ENCODE measurements around the gene JAZF1. TPM values are rescaled to one million over a fixed set of nuclear protein-coding genes. Genes with fewer than 3 reads are reported as not detected.

Gene JAZF1
- total RNA-seq, 1 donor from 2014 or later: 21.7 TPM

DNA sequence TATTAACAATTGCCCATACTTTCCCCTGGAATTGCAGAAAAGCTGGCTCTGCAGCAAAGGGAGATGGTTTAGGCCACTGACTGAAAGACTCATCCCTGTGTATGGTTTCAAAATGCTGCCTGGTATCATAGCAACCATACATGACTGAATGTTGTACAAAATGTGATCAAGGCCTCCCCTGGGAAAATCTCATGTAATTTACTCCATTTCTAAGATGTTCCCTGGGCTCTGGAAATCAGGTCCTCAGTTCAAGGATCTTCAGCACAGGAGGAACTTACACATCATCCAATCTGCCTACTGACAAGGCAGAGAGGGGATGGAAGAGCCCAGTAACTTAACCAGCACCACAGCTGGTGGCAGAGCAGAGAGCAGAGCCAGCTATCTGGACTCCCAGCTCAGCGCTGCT, 111.8 kb downstream of the JAZF1 start:
- ATAC-seq (no peak), DNase-seq (ENCODE audit: low spot score) (no peak)
- intact Hi-C loops (cut with DNase I): no loop called here

DNA sequence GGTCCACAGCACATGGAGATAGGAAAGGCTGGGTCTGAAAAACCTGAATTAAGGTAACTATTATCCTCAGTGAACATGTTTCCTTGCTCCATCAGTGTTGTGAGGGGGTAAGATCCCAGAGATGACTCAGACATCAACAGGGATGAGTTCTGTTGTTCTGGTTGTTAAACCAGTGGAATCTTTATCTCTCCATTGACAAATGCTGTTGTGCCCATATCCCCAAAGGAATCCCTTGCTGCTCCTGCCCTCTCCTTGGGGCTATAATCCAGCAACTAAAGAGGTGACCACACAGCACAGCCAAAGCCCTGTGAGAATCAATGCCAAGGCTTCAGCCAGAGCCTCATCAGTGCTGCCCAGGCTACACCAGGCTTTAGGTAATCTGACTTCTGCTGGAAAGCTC, 113.4 kb downstream of the JAZF1 start:
- no peak for ATAC-seq
- DNase-seq (ENCODE audit: low spot score): no peak
- intact Hi-C loops (cut with DNase I): no loop called here

DNA sequence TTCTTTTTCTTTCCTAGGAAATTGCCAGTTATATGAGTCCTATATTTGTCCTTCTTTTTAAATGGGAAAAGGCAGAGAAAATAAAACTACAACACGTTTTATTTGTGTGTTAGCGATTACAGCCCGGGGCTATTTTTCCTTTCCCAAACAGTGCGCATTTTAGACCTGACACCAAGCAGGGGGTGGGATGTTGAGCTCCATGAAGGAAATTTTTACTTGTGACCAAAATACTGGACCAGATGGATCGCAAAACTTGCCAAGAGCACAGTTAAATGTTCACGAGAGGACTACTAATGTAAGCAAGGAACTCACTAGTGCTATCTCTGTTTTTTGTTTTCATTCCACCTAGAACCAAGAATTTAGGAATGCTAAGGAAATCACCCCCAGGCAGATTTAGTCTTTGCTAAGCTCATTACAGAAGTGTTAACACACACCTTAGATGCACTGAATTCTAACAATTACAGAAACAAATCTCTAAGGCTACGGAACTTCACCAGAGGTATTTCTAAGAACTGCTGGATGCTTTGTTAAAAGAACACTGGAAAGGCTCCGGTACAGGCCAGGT, 114.8 kb downstream of the JAZF1 start:
- peak; percentile 6 for ATAC-seq
- intact Hi-C loops (cut with DNase I): no loop called here
- no peak for DNase-seq (ENCODE audit: low spot score)

DNA sequence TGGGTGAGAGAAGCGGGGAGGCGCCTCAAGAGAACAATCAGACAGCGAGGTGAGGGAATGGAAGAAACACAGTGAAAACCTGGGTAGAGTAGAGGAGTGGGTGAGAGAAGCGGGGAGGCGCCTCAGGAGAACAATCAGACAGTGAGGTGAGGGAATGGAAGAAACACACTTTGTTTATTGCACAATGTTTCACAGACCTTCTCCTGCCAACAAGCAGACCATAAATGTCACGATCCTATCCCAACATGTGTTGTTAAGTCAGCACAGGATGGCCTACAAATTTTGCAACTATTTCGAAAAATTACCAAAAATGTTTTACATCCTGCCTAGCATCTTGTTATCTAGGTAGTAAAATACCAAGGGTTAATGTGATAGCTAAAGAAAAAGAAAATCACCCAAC, 115.3 kb downstream of the JAZF1 start:
- ATAC-seq (peak; percentile 82), DNase-seq (ENCODE audit: low spot score) (no peak)
- intact Hi-C loops (cut with DNase I): no loop called here

GRCh38 chr7:28064437-28064836, 116.2 kb downstream of the JAZF1 start:
- ATAC-seq (no peak), DNase-seq (ENCODE audit: low spot score) (no peak)
- intact Hi-C loops (cut with DNase I): no loop called here

DNA sequence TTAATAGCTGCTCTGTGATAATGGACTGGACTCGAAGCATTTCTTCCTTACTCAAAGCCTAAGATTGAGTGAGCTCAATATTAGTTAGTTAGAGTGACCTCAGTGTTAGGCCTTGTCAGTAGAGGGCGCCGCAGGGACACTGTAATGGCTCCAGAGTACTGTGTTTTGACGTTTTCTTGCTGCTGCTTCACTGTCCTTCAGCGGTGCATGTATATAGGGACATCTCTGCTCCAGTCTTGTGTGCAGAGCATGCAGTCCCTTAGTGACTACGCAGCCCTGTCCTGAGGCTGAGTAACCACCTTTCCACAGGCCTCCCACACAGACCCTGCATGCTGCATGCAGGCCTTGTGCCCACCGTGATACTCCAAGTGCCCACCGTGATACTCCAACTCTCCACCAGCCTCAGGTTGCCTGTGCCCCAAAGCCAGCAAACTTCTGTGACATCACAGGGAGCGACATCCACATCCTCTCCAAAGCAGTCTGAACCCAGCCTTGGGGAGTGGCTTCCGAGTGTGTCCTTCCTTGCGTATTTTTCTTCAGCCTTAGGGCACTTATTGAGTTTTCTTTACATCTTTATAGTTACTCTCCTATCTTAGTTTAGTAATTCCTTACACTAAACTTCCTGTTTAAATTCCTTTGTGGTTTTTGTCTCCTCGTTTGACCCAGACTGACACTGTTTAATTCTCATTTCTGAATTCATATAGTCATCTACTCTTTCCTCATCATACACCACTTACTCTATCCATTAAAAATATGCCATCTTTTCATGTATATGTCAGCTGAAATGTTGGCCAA, 118.2 kb downstream of the JAZF1 start:
- ATAC-seq: peak; percentile 87
- DNase-seq (ENCODE audit: low spot score): peak; percentile 86
- intact Hi-C loops (cut with DNase I): no loop called here

- no peak for ATAC-seq
- intact Hi-C loops (cut with DNase I): no loop called here
- DNase-seq (ENCODE audit: low spot score): no peak
Observed at GRCh38 chr7:28061824-28062196, 118.8 kb downstream of the JAZF1 start.

DNA sequence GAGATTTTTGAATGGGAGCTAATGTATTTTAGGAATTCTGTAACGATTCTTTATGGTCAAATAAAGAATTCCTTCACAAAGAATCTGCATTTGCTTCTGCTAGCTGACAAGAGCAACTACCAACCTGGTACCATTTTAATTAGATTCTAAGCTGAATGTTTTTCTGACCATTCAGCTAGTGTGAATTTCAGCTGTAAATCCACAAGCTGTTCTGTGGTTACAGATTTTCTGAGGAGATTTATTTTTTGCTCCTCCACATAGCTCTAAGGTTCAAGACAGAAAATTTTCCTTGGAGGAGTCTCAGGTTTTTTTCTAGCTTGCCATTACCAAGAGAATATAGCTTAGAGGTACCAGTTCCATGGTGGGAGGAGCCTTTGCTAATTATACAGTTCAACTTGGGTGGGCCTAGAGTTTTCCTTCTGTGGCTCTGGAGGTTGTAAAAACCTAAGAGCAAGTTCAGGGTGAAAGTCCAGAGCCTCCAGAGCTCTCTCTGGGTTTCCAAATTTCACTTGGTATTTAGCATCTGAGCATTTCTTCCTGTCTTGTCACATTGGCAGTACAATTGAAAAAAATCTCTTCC, 120.1 kb downstream of the JAZF1 start:
- no peak for ATAC-seq
- intact Hi-C loops (cut with DNase I): no loop called here

DNA sequence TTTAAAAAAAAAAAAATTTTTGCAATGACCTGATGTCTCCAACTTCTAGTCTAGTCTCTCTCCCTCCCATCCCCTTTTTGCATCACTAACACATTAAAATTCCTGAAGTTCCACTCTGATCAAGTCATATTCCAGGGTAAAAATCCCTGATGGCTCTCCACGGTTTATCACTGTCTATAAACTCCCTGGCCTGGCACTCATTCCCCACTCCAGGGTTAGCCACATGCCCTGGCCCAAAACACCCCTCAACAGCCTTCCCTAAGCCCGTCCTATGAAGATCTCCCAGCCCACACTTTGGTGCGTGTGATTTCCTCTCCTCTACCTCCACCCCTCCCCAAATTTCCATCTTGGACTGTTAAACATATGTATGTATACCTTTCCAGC, 125.4 kb downstream of the JAZF1 start:
- DNase-seq (ENCODE audit: low spot score): no peak
- intact Hi-C loops (cut with DNase I): no loop called here
- peak; percentile 42 for ATAC-seq

More for the DNA sequence above, 120.1 kb downstream of the JAZF1 start:
- no peak for DNase-seq (ENCODE audit: low spot score)

DNA sequence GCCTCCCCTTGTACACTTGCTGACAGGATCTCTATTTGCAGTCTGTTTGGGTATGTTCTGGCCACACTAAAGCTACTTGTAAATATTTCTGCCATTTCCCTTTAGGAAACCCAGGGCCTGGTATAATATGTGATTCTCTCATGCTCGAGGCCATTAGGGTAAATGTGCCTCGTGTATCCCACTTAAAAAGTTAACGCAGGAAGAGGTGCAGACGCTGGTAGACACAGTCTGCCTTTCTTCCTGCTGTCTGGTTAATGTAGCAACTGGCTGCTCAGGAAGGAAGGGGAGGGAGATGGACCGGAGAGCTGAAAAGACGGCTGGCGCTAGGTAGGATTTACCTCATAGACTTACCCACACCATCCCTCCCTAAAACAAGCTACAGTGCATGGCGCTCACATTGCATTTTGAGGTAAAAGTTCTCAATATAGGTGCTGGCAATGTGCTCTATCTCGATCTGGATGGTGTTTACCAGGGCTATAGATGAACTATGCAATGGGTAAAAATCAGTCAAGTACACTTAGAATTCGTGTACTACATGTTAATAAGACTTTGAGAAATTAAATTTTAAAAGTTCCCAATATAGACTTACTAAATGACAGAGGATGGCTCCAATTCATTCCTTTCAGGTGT, 125.9 kb downstream of the JAZF1 start:
- no peak for ATAC-seq
- intact Hi-C loops (cut with DNase I): no loop called here
- no peak for DNase-seq (ENCODE audit: low spot score)

GRCh38 chr7:28052933-28053332, 127.7 kb downstream of the JAZF1 start:
- ATAC-seq (no peak), DNase-seq (ENCODE audit: low spot score) (no peak)
- intact Hi-C loops (cut with DNase I): no loop called here

GRCh38 chr7:28048694-28049093, 131.9 kb downstream of the JAZF1 start:
- intact Hi-C loops (cut with DNase I): no loop called here
- DNase-seq (ENCODE audit: low spot score) (no peak), ATAC-seq (no peak)

DNA sequence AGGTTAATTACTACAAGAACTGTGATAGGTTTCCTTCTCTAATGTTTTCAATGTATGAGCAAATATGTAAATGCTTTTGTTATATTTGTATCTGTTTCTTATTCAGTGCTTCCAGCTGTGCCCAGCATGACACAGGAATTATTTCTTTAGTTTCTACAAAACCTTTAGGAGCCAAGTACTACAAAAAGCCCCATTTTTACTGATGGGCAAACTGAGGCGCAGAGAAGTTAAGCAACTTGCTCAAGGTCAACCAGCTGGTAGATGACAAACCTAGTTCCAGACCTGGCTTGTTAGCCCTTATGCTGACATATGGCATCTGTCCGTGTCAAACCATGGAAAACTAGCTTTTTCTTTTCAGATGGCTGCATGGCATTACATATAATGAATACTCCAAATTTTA, 134.6 kb downstream of the JAZF1 start:
- intact Hi-C loops (cut with DNase I): no loop called here
- ATAC-seq: no peak
- no peak for DNase-seq (ENCODE audit: low spot score)

DNA sequence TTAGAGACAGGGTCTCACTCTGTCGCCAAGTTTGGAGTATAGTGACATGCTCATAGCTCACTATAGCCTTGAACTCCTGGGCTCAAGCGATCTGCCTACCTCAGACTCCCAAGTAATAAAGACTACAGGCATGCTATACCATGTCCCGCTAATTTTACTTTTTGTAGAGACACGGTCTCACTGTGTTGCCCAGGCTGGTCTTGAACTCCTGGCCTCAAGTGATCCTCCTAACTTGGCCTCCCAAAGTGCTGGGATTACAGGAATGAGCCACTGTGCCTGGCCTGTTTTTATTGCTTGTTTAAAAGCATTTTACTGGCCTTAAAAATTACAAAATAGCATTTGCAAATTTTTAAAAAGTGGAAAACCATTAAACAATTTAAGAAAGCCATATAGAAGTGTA, 135.0 kb downstream of the JAZF1 start:
- ATAC-seq (no peak), DNase-seq (ENCODE audit: low spot score) (no peak)
- intact Hi-C loops (cut with DNase I): no loop called here

DNA sequence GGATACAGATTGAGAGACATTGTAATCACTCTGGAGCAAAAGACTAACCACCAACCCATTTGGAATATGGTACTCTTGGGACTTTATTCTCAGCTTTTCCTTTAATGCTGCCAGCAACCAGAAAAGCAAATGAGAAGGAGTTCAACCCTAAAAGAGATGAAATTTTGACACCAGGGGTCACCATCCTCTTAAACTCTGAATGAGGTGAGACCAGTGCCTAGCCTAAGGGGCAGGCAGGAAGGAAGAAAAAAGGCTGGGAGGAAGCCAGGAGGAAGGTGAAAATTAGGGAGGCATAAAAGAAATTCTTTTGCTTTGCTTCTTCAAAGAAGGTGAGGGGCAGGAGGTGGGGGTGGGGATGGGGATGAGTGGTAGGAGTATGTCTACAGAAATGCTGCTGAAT, 135.8 kb downstream of the JAZF1 start:
- intact Hi-C loops (cut with DNase I): no loop called here
- DNase-seq (ENCODE audit: low spot score): no peak
- peak; percentile 53 for ATAC-seq

- DNase-seq (ENCODE audit: low spot score) (no peak), ATAC-seq (no peak)
- intact Hi-C loops (cut with DNase I): no loop called here
Observed at GRCh38 chr7:28042721-28043120, 137.9 kb downstream of the JAZF1 start.

DNA sequence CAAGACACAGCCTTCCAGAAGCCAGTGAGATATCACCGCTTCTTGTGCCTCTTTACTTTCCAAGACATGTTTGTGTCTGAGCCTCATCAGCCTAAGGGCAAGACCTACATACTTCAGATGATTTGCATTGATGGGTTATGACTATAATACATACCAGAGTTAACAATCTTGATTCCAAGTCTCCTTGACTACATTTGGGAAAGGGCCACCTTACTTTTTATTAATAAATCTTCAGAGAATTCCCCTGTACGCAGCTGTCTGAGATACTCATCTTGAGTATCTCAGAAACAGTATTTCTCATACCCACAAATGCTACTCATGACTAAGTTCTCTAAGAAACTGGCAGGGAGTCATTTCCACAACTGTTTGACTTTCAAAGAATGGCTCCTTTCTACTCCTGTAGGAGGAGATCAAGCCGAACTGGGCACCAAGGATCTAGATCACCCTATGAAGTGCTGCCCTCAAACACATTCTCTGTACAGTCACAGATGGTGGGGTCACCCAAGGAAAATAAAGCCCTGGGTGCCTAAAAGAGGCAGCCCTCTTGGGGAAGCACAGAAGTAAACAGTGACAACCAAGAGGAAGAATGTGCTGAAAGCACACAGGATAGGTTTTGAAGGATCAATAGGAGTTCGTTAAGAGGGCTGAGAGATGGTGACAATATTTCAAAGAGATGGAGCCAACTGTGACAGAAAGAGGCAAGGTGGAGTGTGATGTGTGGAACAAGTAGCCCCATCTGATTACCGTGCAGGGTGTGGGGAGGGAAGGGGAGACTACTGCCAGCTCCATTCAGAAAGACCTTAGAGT, 138.9 kb downstream of the JAZF1 start:
- ATAC-seq (no peak), DNase-seq (ENCODE audit: low spot score) (no peak)
- intact Hi-C loops (cut with DNase I): no loop called here

- intact Hi-C loops (cut with DNase I): no loop called here
- ATAC-seq (no peak), DNase-seq (ENCODE audit: low spot score) (no peak)
Observed at GRCh38 chr7:28038175-28038797, 142.3 kb downstream of the JAZF1 start.

Data from sciatic nerve (tissue), 2 donors.